Activated CD4-positive, alpha-beta memory T cell treated with anti-CD3 and anti-CD28 coated beads for 36 hours (primary cell): ENCODE data around the gene SEMA3G. TPM values are rescaled to one million over a fixed set of nuclear protein-coding genes. Genes with fewer than 3 reads are reported as not detected.

Source experiments
- CTCF ChIA-PET: fragments of 350-600 bp; sonication (Branson Sonifier 250); formaldehyde crosslinking; loops from one replicate; lab custom pipeline; 2021; ENCODE audit warnings: antibody characterized with exemption, inconsistent platforms; lab: Charles Lee
- POLR2A ChIA-PET: fragments of 350-600 bp; sonication (Branson Sonifier 250); formaldehyde crosslinking; loops from one replicate; lab custom pipeline; 2021; ENCODE audit warnings: antibody characterized with exemption; lab: Charles Lee
- DNase-seq: peaks from one replicate; pipeline ENCODE4 v3.0.0-alpha.2; 2020
- H3K27ac Mint-ChIP-seq: one replicate; pipeline ENCODE4 v1.8.0; 2021; ENCODE audit warnings: mixed read lengths
- H3K27me3 Mint-ChIP-seq: one replicate; pipeline ENCODE4 v1.8.0; 2021; ENCODE audit warnings: mixed read lengths
- H3K36me3 Mint-ChIP-seq: one replicate; pipeline ENCODE4 v1.8.0; 2021; ENCODE audit warnings: mixed read lengths
- H3K4me1 Mint-ChIP-seq: one replicate; pipeline ENCODE4 v1.8.0; 2021; ENCODE audit warnings: low read depth, mixed read lengths
- H3K4me3 Mint-ChIP-seq: one replicate; pipeline ENCODE4 v1.8.0; 2021; ENCODE audit warnings: mild to moderate bottlenecking, mixed read lengths
- H3K9me3 Mint-ChIP-seq: one replicate; pipeline ENCODE4 v1.8.0; 2021; ENCODE audit warnings: mixed read lengths
- intact Hi-C: fragments of 100-400 bp; cut with micrococcal nuclease; formaldehyde crosslinking; loops from one replicate; pipeline ENCODE4 v1.15.1; 2023
- total RNA-seq, 2 experiments: library from RNA; stranded (reverse); gene quantifications; one replicate each; pipeline ENCODE4 v1.2.3, GENCODE V29; 2021

SEMA3G gene
- total RNA-seq, 2 experiments from 2014 or later: 0.10 to 0.14 TPM

- Mint-ChIP-seq H3K27ac (no peak overlapping the region), H3K9me3 (no peaks in the 10 kb centered on the region), H3K27me3 (no peaks in the 10 kb centered on the region), H3K36me3 (peaks cover 29% of the 10 kb centered on the region), H3K4me1 (no peaks in the 10 kb centered on the region), H3K4me3 (no peak overlapping the region)
- intact Hi-C loops: no loop called here
- ChIA-PET POLR2A (no interaction called here), CTCF (no interaction called here)
- no peak for DNase-seq
Measured at GRCh38 chr3:52484680-52485461, 40.0 kb upstream of the SEMA3G start.

GRCh38 chr3:52483577-52484381 lies 38.9 kb upstream of the SEMA3G start:
- H3K27ac Mint-ChIP-seq: no peak overlapping the region
- ChIA-PET POLR2A (no interaction called here), CTCF (no interaction called here)

DNA sequence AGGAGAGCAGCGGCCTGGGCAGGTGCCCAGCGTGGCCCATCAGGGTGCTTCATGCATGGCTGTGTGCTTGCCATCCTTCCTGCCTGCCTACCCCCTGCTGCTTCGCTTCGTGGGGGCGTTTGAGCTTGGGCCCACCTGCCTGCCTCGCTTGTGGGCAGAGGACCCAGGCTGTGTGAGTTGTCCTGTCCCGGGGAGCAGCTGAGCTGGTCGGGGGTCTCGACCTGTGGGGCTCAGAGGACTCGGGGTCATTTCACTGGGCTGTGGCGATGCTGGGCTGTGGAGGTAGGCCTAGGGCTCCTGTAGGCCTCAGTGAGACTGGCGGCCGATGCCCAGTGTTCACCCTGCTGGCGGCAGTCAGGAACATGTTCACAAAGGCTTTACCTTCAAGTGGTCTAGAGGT lies 38.2 kb upstream of the SEMA3G start:
- no peak for DNase-seq
- intact Hi-C loops: no loop called here
- ChIA-PET POLR2A (no interaction called here), CTCF (interaction anchor here (0.6 to 1.9 kb wide), 2 partner anchors 15 to 199 kb away, joined by 3 to 4 read pairs; no protein-coding TSS in a partner anchor)
- Mint-ChIP-seq H3K27ac (no peak overlapping the region), H3K27me3 (no peaks in the 10 kb centered on the region), H3K4me1 (no peaks in the 10 kb centered on the region), H3K9me3 (no peaks in the 10 kb centered on the region), H3K36me3 (peaks cover 33% of the 10 kb centered on the region), H3K4me3 (no peak overlapping the region)

More at GRCh38 chr3:52483577-52484381, 38.9 kb upstream of the SEMA3G start:
- no peaks in the 10 kb centered on the region for H3K4me1 Mint-ChIP-seq
- H3K9me3 Mint-ChIP-seq: no peaks in the 10 kb centered on the region
- DNase-seq: no peak
- no peaks in the 10 kb centered on the region for H3K27me3 Mint-ChIP-seq
- no peak overlapping the region for H3K4me3 Mint-ChIP-seq
- H3K36me3 Mint-ChIP-seq: peaks cover 33% of the 10 kb centered on the region
- intact Hi-C loops: no loop called here

GRCh38 chr3:52481819-52482521 lies 37.1 kb upstream of the SEMA3G start:
- intact Hi-C loops: no loop called here
- ChIA-PET POLR2A (no interaction called here), CTCF (interaction anchor here (1.0 to 1.9 kb wide), 3 partner anchors 16 to 30 kb away, joined by 4 to 5 read pairs (median 4); no protein-coding TSS in a partner anchor)
- Mint-ChIP-seq H3K27ac (no peak overlapping the region), H3K36me3 (peaks cover 34% of the 10 kb centered on the region), H3K9me3 (no peaks in the 10 kb centered on the region), H3K4me1 (no peaks in the 10 kb centered on the region), H3K27me3 (no peaks in the 10 kb centered on the region), H3K4me3 (no peak overlapping the region)
- peak; percentile 26 for DNase-seq

DNA sequence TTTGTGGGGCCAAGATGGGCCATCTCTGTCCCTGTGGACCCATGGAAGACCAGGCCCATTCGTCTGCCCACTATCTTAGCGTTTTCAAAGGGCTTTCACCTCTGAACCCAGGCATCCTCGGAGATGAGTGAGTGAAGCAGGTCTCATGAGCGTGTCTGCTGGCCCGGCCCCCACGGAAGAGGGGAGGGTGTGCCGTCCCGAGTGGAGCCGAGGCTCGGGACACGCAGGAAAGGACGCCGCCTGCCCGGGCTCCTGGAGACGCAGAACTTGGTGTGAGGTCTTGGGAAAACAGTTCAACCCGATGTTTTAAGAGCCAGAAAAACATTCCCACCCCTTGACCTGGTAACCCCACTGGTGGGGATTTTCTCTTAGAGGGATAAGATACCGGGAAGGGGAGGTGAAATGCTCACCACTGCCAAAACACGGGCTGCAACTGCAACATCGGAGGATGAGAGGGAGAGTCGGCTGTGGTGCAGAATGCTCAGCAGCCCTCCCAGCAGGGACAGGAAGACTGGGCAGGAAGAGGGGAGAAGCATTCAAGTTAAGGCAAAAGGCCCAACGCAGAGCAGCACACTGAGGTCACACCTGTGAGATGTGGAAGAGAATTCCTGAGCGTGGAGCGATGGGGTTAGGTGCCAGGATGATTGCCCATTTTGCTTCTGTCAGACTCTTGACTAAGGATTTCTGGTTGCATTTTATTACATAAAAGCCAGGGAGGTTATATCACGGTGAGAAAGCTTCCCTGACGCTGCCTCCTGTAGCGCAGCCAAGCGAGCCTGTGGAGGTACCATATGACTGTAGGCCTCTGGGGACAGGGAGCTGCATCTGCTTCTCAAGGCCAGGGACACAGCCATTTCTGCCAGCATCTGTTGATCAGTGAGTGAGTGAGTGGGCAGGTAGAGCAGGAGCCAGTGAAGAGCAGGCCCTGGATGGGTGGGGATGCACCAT lies 36.1 kb upstream of the SEMA3G start:
- Mint-ChIP-seq H3K9me3 (no peaks in the 10 kb centered on the region), H3K36me3 (peaks cover 34% of the 10 kb centered on the region), H3K27me3 (no peaks in the 10 kb centered on the region), H3K4me1 (no peaks in the 10 kb centered on the region), H3K27ac (no peak overlapping the region), H3K4me3 (no peak overlapping the region)
- POLR2A ChIA-PET: no interaction called here
- no peak for DNase-seq
- CTCF ChIA-PET: interaction anchor here (1.4 to 1.9 kb wide), 2 partner anchors 17 to 24 kb away, joined by 4 read pairs; no protein-coding TSS in a partner anchor
- intact Hi-C loops: no loop called here

DNA sequence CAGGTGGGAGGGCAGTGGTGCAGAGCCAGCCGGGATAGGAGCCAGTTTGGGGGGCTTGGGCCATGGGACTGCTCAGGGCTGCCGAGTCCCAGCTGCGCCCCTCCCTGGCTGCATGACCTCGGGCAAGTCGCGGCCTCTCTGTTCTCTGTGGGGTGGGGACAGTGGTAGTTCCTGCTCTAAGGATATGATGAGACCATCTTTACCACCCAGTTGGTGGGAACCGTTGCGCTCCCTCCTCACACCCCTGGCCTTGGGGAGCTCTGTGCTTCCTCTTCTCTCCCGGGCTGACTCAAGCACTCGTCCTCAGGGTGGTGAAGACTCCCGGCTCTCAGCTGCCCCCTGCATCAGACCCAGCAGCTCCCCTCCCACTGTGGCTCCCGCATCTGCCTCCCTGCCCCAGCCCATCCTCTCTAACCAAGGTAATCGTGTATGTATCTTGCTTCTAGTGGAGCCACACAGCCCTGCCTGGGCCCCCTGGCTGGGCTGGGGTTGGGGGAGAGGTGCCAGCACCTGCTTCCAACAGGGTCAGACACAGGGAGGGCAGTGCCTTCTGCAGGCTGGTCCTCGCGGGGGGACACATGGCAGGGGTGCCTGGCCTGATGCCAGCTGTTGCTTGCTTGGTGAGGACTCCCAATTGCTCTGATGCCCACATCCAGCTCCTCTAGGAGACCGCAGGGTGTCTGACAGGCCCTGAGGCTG lies 35.1 kb upstream of the SEMA3G start:
- Mint-ChIP-seq H3K4me3 (no peak overlapping the region), H3K4me1 (no peaks in the 10 kb centered on the region), H3K27ac (no peak overlapping the region), H3K27me3 (no peaks in the 10 kb centered on the region), H3K9me3 (no peaks in the 10 kb centered on the region), H3K36me3 (peaks cover 28% of the 10 kb centered on the region)
- intact Hi-C loops: no loop called here
- POLR2A ChIA-PET: no interaction called here
- CTCF ChIA-PET: no interaction called here
- DNase-seq: no peak

DNA sequence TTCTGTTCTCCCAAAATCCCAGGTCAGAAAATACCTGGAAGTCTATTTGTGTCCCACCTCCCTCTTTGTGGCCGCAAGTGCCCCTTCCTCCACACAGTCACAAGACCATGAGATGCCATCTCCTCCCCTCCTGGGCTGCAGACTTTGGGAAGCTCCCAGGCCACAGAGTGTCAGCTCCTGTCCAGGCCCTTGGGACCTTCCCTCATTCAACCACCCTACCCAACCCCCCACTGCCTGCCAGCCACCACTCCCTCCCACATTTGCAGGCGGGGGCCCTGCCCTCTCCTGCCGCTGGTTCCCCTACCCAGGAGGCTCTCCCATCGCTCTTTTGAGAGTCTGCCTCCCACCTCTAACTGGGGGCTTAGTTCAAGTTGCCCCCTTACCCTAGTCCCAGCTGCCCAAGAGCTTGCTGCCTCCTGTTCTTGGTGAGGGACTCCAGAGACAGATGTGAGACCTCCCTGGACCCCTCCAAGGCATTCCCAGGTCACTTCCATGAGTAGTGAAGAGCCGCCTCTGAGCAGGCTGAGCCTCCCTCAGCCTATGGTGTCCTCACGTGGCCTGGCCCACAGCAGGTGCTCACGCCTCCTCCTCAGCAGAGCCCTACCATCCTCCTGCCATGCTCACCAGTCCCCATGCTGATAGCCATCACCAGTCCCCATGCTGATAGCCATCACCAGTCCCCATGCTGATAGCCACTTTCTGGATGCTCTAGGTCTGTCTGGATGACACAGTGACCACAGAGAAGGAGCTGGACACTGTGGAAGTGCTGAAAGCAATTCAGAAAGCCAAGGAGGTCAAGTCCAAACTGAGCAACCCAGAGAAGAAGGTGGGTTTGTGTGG lies 34.4 kb upstream of the SEMA3G start:
- intact Hi-C loops: no loop called here
- H3K4me3 Mint-ChIP-seq: no peak overlapping the region
- DNase-seq: no peak
- no peaks in the 10 kb centered on the region for H3K27me3 Mint-ChIP-seq
- no peaks in the 10 kb centered on the region for H3K9me3 Mint-ChIP-seq
- CTCF ChIA-PET: no interaction called here
- POLR2A ChIA-PET: no interaction called here
- no peaks in the 10 kb centered on the region for H3K4me1 Mint-ChIP-seq
- H3K27ac Mint-ChIP-seq: no peak overlapping the region
- peaks cover 28% of the 10 kb centered on the region for H3K36me3 Mint-ChIP-seq

GRCh38 chr3:52477796-52478095 lies 32.8 kb upstream of the SEMA3G start:
- Mint-ChIP-seq H3K27me3 (no peaks in the 10 kb centered on the region), H3K4me3 (no peak overlapping the region), H3K27ac (no peak overlapping the region), H3K36me3 (peaks cover 38% of the 10 kb centered on the region), H3K4me1 (no peaks in the 10 kb centered on the region), H3K9me3 (no peaks in the 10 kb centered on the region)
- ChIA-PET POLR2A (no interaction called here), CTCF (no interaction called here)
- intact Hi-C loops: no loop called here
- no peak for DNase-seq

- Mint-ChIP-seq H3K27ac (no peak overlapping the region), H3K27me3 (no peaks in the 10 kb centered on the region), H3K36me3 (peaks cover 40% of the 10 kb centered on the region), H3K4me3 (no peak overlapping the region), H3K4me1 (no peaks in the 10 kb centered on the region), H3K9me3 (no peaks in the 10 kb centered on the region)
- no peak for DNase-seq
- POLR2A ChIA-PET: interaction anchor here (0.7 kb wide), 1 partner anchor 356 kb away, joined by 3 read pairs; no protein-coding TSS in a partner anchor
- CTCF ChIA-PET: no interaction called here
- intact Hi-C loops: no loop called here
Measured at GRCh38 chr3:52477076-52477795, 32.3 kb upstream of the SEMA3G start.

DNA sequence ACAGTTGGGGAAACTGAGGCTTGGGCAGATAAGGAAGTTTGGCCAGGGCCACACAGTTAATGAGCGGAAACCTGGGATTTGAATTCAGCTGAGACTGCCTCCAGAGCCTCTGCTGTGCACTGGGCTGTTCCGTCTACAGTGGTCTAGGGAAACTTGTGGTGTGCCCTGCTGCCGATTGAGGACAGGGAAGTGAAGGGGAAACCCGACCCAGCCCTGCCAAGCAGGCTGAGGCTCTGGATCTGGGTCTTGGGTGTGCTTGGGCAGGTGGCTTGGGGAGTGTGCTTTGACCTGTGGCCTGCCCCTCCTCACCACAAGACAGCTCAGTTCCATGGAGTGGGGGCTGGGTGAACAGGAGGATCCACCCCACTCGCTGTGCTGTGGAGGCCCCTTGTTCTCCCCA lies 28.1 kb upstream of the SEMA3G start:
- Mint-ChIP-seq H3K4me1 (no peaks in the 10 kb centered on the region), H3K36me3 (peaks cover 25% of the 10 kb centered on the region), H3K9me3 (no peaks in the 10 kb centered on the region), H3K27ac (no peak overlapping the region), H3K4me3 (no peak overlapping the region), H3K27me3 (no peaks in the 10 kb centered on the region)
- no peak for DNase-seq
- POLR2A ChIA-PET: no interaction called here
- intact Hi-C loops: no loop called here
- CTCF ChIA-PET: interaction anchor here (1.4 kb wide), 1 partner anchor 29 kb away, joined by 3 read pairs; no protein-coding TSS in a partner anchor
